G401.6 (cell line): ENCODE results near the gene NSD1.
A peak's percentile ranks its signal among the peaks of the same experiment; 100 is the strongest.

Experiments
- FAIRE-seq: peaks from 2 replicates; lab custom pipeline; 2012; peaks lifted over from hg19 to GRCh38; lab: Jason Lieb, UNC

Gene NSD1

GRCh38 chr5:177098470-177099141, 35.0 kb upstream of the NSD1 start:
- FAIRE-seq, result no peak

- no peak for FAIRE-seq
Measured at GRCh38 chr5:177099422-177100093, 34.0 kb upstream of the NSD1 start.

- no peak for FAIRE-seq
Measured at GRCh38 chr5:177100714-177101121, 32.9 kb upstream of the NSD1 start.

GRCh38 chr5:177103523-177104253, 29.9 kb upstream of the NSD1 start:
- FAIRE-seq, result no peak

- FAIRE-seq, result no peak
Measured at GRCh38 chr5:177105691-177106476, 27.7 kb upstream of the NSD1 start.

GRCh38 chr5:177107159-177107558, 26.4 kb upstream of the NSD1 start:
- FAIRE-seq, result no peak

- no peak for FAIRE-seq
Measured at GRCh38 chr5:177109810-177110209, 23.8 kb upstream of the NSD1 start.

- no peak for FAIRE-seq
Measured at GRCh38 chr5:177111720-177112394, 21.7 kb upstream of the NSD1 start.

GRCh38 chr5:177112589-177113220, 20.9 kb upstream of the NSD1 start:
- FAIRE-seq, result no peak

- FAIRE-seq, result peak; percentile 88
Measured at GRCh38 chr5:177113566-177114424, 19.8 kb upstream of the NSD1 start.

GRCh38 chr5:177116631-177117373, 16.8 kb upstream of the NSD1 start:
- no peak for FAIRE-seq

GRCh38 chr5:177117441-177118045, 16.0 kb upstream of the NSD1 start:
- FAIRE-seq, result no peak

GRCh38 chr5:177122566-177122965, 11.0 kb upstream of the NSD1 start:
- FAIRE-seq, result no peak

- FAIRE-seq, result no peak
Measured at GRCh38 chr5:177123789-177124485, 9.6 kb upstream of the NSD1 start.

GRCh38 chr5:177124486-177124991, 9.0 kb upstream of the NSD1 start:
- FAIRE-seq, result no peak

GRCh38 chr5:177126771-177127170, 6.8 kb upstream of the NSD1 start:
- no peak for FAIRE-seq

GRCh38 chr5:177128551-177128981, 5.0 kb upstream of the NSD1 start:
- FAIRE-seq, result no peak

- no peak for FAIRE-seq
Measured at GRCh38 chr5:177130211-177131018, 3.2 kb upstream of the NSD1 start.
